Activated CD4-positive, alpha-beta memory T cell treated with anti-CD3 and anti-CD28 coated beads for 36 hours (primary cell): ENCODE data around the gene GLYAT. TPM values are rescaled to one million over a fixed set of nuclear protein-coding genes. Genes with fewer than 3 reads are reported as not detected.

Experiments used
- total RNA-seq, 2 experiments: library from RNA; stranded (reverse); gene quantifications; one replicate each; pipeline ENCODE4 v1.2.3, GENCODE V29; 2021

The GLYAT gene
- total RNA-seq, 2 experiments from 2014 or later: not detected

Other genes starting within 250 kb of the GLYAT start
- gene OR5B21, start 223.8 kb downstream of the GLYAT start, total RNA-seq: not detected
- gene LPXN, start 156.1 kb downstream of the GLYAT start, total RNA-seq: 100 to 1,000 TPM; 108 TPM
- gene ZFP91, start 152.9 kb downstream of the GLYAT start, total RNA-seq: 10 to 100 TPM; 34.9 to 36.1 TPM
- gene CNTF, start 109.3 kb downstream of the GLYAT start, total RNA-seq: 1 to 10 TPM; 1.3 to 1.6 TPM
- gene GLYATL2, start 112.8 kb upstream of the GLYAT start, total RNA-seq: not detected
- gene GLYATL1, start 207.5 kb upstream of the GLYAT start, total RNA-seq: not detected